Measurements from ENCODE around the gene LINC00237.

LINC00237 gene

GRCh38 chr20:21111416-21111815, 5.3 kb upstream of the LINC00237 start:
- Histone ChIP-seq H3K9ac (ENCODE audit: low read depth, low read length) (no peak overlapping the region), H3K36me3 (ENCODE audit: insufficient read depth, low read length) (no peaks in the 10 kb centered on the region), H3K9me3 (ENCODE audit: control insufficient read depth, insufficient read depth, low read length) (no peaks in the 10 kb centered on the region; the same call in 1 of the 2 replicates), H3K4me1 (ENCODE audit: insufficient read depth, low read length) (peaks cover 3% of the 10 kb centered on the region; the same call in 1 of the 2 replicates)

DNA sequence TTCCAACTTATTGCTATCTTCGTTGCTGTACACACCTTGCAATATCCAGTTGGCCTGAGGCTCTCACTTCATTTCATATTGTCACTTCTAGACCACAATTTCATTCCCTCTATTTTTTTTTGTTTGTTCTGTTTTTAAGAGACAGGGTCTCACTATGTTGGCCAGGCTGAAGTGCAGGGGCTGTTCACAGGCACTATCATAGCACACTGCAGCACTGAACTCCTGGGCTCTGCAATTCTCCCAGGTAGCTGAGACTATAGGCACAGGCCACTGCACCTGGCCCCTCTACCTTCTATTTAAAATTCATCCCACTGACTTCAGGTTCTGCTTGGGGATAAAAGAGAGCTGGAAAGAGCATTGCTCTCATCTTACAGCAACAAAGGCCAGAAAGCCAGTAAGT, 4.7 kb upstream of the LINC00237 start:
- Histone ChIP-seq H3K4me1 (ENCODE audit: insufficient read depth, low read length) (peaks cover 3% of the 10 kb centered on the region; the same call in 1 of the 2 replicates), H3K9me3 (ENCODE audit: control insufficient read depth, insufficient read depth, low read length) (no peaks in the 10 kb centered on the region), H3K36me3 (ENCODE audit: insufficient read depth, low read length) (no peaks in the 10 kb centered on the region), H3K9ac (ENCODE audit: low read depth, low read length) (no peak overlapping the region)

- Histone ChIP-seq H3K4me1 (ENCODE audit: insufficient read depth, low read length) (peaks cover 3% of the 10 kb centered on the region; the same call in 1 of the 2 replicates), H3K36me3 (ENCODE audit: insufficient read depth, low read length) (no peaks in the 10 kb centered on the region), H3K9ac (ENCODE audit: low read depth, low read length) (no peak overlapping the region), H3K9me3 (ENCODE audit: control insufficient read depth, insufficient read depth, low read length) (no peaks in the 10 kb centered on the region)
These were observed 3.0 kb upstream of the LINC00237 start for GRCh38 chr20:21109144-21109543.

DNA sequence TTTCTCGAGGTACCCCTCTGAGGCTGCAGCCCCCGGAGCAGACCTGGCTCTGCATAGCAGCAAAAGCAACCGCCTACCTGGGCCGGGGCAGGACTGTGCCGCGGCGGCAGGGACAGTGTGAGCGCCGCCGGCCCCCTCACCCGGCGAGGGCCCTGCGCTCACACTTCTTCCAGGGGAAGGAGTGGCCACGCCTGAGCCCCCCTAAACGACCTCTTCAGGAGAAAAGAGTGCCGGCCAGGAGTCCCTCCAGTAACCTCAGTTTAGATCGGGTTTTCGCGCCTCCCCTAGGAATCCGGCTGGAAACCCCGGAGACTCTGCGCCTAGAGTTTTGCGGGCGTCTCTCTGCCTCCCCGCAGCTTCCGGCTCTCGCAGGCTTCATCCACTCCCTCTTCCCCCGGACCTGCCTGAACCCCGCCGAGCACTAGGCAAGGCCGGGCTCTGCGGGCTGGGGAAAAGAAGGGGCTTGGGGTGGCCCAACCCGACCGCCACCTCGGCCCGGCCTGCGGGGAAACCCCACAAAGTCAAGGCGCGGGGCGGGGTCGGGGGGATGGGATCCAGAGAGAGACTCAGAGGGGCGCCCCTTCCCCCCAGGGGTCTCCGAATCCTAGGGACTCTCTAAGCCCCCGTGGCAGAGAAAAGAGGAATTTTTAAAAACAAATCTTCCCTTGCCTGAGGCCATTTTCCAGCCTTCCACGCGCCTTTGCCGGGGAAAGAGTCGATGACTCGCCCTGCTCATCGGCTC, 558 bp downstream of the LINC00237 start:
- Histone ChIP-seq H3K4me1 (ENCODE audit: insufficient read depth, low read length) (no peaks in the 10 kb centered on the region), H3K9ac (ENCODE audit: low read depth, low read length) (peak overlapping the region; percentile 69; the same call in 1 of the 2 replicates), H3K9me3 (ENCODE audit: control insufficient read depth, insufficient read depth, low read length) (no peaks in the 10 kb centered on the region), H3K36me3 (ENCODE audit: insufficient read depth, low read length) (no peaks in the 10 kb centered on the region)

DNA sequence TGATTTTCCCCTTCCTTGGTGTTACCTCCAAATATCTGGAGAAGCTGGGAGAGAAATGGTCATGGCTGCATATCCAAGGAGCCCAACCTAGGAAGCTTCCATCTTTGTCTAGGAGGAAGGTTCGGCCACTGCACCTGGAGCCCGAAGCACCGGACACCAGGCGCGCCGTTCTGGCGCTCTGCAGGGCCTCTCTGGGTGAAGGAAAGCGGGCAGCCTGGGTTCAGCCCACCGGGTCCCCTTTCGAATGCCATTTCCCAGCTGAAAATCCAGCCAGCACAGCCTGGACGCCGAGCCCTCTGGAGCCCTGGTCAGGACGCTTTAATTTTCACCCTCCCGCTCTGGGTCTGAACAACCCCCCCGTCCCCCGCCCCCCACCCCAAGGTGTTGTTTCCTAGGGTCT, 1.2 kb downstream of the LINC00237 start:
- H3K9ac ChIP-seq (ENCODE audit: low read depth, low read length), result peak overlapping the region; percentile 69; the same call in 1 of the 2 replicates
- H3K4me1 ChIP-seq (ENCODE audit: insufficient read depth, low read length), result no peaks in the 10 kb centered on the region
- no peaks in the 10 kb centered on the region for H3K36me3 ChIP-seq (ENCODE audit: insufficient read depth, low read length)
- H3K9me3 ChIP-seq (ENCODE audit: control insufficient read depth, insufficient read depth, low read length), result no peaks in the 10 kb centered on the region

GRCh38 chr20:21104466-21104761, 1.7 kb downstream of the LINC00237 start:
- H3K36me3 ChIP-seq (ENCODE audit: insufficient read depth, low read length), result no peaks in the 10 kb centered on the region
- no peaks in the 10 kb centered on the region for H3K4me1 ChIP-seq (ENCODE audit: insufficient read depth, low read length)
- no peaks in the 10 kb centered on the region for H3K9me3 ChIP-seq (ENCODE audit: control insufficient read depth, insufficient read depth, low read length)
- H3K9ac ChIP-seq (ENCODE audit: low read depth, low read length), result peak overlapping the region; percentile 69; the same call in 1 of the 2 replicates

GRCh38 chr20:21103582-21104465, 2.3 kb downstream of the LINC00237 start:
- Histone ChIP-seq H3K9me3 (ENCODE audit: control insufficient read depth, insufficient read depth, low read length) (no peaks in the 10 kb centered on the region), H3K9ac (ENCODE audit: low read depth, low read length) (peak overlapping the region; percentile 11; the same call in 1 of the 2 replicates), H3K36me3 (ENCODE audit: insufficient read depth, low read length) (no peaks in the 10 kb centered on the region), H3K4me1 (ENCODE audit: insufficient read depth, low read length) (no peaks in the 10 kb centered on the region)

DNA sequence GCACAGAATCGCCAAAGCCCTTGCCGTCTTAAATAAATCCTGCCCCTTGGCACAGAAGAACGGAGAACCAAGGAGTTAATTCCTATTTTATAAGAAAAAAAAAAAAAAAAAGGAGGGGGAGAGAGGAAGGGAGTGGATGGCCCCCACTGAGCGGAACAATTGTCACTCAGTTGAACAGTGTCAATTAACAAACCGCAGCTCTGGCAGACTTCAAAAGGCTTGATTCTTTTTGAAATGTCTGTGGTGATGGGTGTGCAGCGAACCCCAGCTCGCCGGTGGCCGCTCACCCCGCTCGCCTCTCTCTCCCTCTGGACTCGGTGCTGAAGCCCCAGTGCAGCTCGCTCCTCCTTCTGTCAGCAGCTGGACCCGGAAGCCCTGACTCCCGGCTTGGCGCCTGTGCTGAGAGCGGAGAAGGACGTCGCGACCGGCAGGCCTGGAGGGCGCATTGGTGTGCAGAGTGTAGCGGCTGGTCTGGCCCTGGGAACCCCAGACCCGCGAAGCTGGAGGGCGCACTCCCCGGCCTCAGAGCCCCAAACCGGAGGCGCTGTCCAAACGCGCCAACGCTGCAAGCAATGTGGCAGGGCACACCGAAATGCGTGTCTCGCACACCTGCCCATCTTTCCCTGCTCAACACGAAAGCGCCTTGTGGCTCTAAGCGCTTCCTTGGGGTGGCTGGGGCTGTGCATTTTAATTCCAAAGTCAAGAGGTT, 3.4 kb downstream of the LINC00237 start:
- H3K9ac ChIP-seq (ENCODE audit: low read depth, low read length), result peak overlapping the region; percentile 57; the same call in 1 of the 2 replicates
- H3K4me1 ChIP-seq (ENCODE audit: insufficient read depth, low read length), result no peaks in the 10 kb centered on the region

DNA sequence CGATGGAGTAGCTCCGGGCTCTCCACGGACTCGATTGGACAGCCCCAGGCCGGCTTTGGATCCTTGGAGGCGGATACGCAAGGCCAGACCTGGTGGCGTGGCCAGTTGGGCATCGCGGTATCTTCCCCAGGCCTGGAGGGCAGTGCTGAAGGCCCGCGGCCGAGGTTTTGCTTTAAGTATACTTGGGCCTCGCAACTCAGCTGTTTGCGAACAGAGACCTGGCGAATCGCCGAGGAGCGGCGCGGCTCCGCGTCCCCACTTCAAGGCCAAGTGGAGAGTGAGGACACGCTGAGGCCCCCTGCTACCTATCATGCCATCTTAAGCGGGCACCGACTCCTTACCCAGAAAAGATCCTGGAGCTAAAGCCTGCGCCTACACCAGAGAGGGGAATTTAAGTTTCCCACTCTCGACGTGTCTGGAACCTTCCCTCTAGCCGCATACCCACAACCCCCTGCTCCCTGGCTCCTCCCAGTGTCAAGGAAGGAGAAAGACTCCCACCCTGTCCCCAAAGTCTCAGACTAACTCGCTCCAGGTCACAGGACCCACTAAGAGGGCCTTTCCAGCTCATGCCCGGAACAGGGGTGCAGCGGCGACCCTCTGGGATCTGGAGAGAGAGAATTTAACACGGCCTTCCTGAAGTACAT, 4.1 kb downstream of the LINC00237 start:
- no peaks in the 10 kb centered on the region for H3K9me3 ChIP-seq (ENCODE audit: control insufficient read depth, insufficient read depth, low read length)

More for the DNA sequence above, 3.4 kb downstream of the LINC00237 start:
- H3K9me3 ChIP-seq (ENCODE audit: control insufficient read depth, insufficient read depth, low read length), result no peaks in the 10 kb centered on the region
- H3K36me3 ChIP-seq (ENCODE audit: insufficient read depth, low read length), result no peaks in the 10 kb centered on the region

DNA sequence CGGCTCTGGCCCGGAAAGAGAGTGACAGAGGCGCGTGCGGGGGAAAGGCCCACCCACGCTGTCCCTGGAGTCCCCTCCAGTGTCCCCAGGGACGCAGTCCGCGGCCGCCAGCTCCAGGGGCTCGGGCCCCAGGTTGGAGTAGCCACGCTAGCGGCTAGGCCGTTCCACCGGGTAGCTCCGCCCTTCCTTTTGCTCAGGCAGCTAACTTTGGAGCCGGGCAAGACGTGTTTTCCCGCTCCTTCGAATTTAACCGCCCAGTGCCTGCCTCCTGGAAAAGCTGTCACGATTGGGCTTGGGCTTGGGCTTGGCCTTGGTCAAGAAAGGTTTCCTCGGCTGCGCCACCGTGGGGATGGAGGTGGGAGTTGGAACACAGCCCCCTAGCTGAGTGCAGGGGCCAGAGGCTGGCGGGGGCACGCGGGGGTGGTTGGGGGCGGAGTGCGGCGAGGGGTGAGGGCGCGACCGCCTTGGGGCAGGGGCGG, 4.7 kb downstream of the LINC00237 start:
- Histone ChIP-seq H3K9ac (ENCODE audit: low read depth, low read length) (peak overlapping the region; percentile 63), H3K4me1 (ENCODE audit: insufficient read depth, low read length) (no peaks in the 10 kb centered on the region), H3K9me3 (ENCODE audit: control insufficient read depth, insufficient read depth, low read length) (no peaks in the 10 kb centered on the region)

More for the DNA sequence above, 4.1 kb downstream of the LINC00237 start:
- H3K4me1 ChIP-seq (ENCODE audit: insufficient read depth, low read length), result no peaks in the 10 kb centered on the region
- H3K9ac ChIP-seq (ENCODE audit: low read depth, low read length), result peak overlapping the region; percentile 57
- no peaks in the 10 kb centered on the region for H3K36me3 ChIP-seq (ENCODE audit: insufficient read depth, low read length)

GRCh38 chr20:21100578-21101452, 5.3 kb downstream of the LINC00237 start:
- no peaks in the 10 kb centered on the region for H3K36me3 ChIP-seq (ENCODE audit: insufficient read depth, low read length)
- H3K4me1 ChIP-seq (ENCODE audit: insufficient read depth, low read length), result no peaks in the 10 kb centered on the region
- H3K9me3 ChIP-seq (ENCODE audit: control insufficient read depth, insufficient read depth, low read length), result no peaks in the 10 kb centered on the region
- H3K9ac ChIP-seq (ENCODE audit: low read depth, low read length), result peak overlapping the region; percentile 63

More for the DNA sequence above, 4.7 kb downstream of the LINC00237 start:
- no peaks in the 10 kb centered on the region for H3K36me3 ChIP-seq (ENCODE audit: insufficient read depth, low read length)

- Histone ChIP-seq H3K4me1 (ENCODE audit: insufficient read depth, low read length) (no peaks in the 10 kb centered on the region), H3K9ac (ENCODE audit: low read depth, low read length) (peak overlapping the region; percentile 63), H3K9me3 (ENCODE audit: control insufficient read depth, insufficient read depth, low read length) (no peaks in the 10 kb centered on the region), H3K36me3 (ENCODE audit: insufficient read depth, low read length) (no peaks in the 10 kb centered on the region)
These were observed 6.2 kb downstream of the LINC00237 start for GRCh38 chr20:21099751-21100577.

Measured in ES-I3 (cell line).